Right lung (tissue), 10 donors: ENCODE results near the gene PPP1R13L. TPM values are rescaled to one million over a fixed set of nuclear protein-coding genes. Genes with fewer than 3 reads are reported as not detected.

Experiments
- DNase-seq, 2 donors: peaks; one replicate each; pipeline ENCODE4 v3.0.0-alpha.2; 2013
- long read RNA-seq, 8 donors: transcript quantifications; one replicate each; lab custom pipeline, GENCODE V29; 2026
- polyA plus RNA-seq, 5 donors: library from polyadenylated mRNA; unstranded; fragments of 120-200 nt; gene quantifications; one replicate each; pipeline versions ENCODE4 v1.2.1 to v1.2.3, GENCODE V29; 2013; ENCODE audit warnings: inconsistent platforms in 1 of 5, low replicate concordance in 1 of 5; ENCODE audit not compliant: insufficient read length in 5 of 5, insufficient read depth in 1 of 5

Gene PPP1R13L
- 10 to 100 TPM; 11.2 to 20.0 (median 13.6) TPM for polyA plus RNA-seq
- long read RNA-seq, donor 1, partial matches to known transcripts, result 19 of 26 reads
- long read RNA-seq, donor 1, other reads (novel, unspliced or antisense), result 0 of 26 reads
- long read RNA-seq, donor 2, partial matches to known transcripts, result 0 of 2 reads
- long read RNA-seq, donor 2, other reads (novel, unspliced or antisense), result 0 of 2 reads
- long read RNA-seq, donor 3, partial matches to known transcripts, result 0 of 4 reads
- long read RNA-seq, donor 3, other reads (novel, unspliced or antisense), result 0 of 4 reads
- long read RNA-seq, donor 4, partial matches to known transcripts, result 0 of 1 reads
- long read RNA-seq, donor 4, other reads (novel, unspliced or antisense), result 0 of 1 reads
- long read RNA-seq, donor 5, partial matches to known transcripts, result 0 of 1 reads
- long read RNA-seq, donor 5, other reads (novel, unspliced or antisense), result 0 of 1 reads
- long read RNA-seq, donor 6, transcript PPP1R13L-204 (6 exons, 2,512 nt), result major isoform, 5 of 21 reads
- long read RNA-seq, donor 6, partial matches to known transcripts, result 5 of 21 reads
- long read RNA-seq, donor 6, other reads (novel, unspliced or antisense), result 9 of 21 reads
- long read RNA-seq, donor 7, partial matches to known transcripts, result 6 of 22 reads
- long read RNA-seq, donor 7, other reads (novel, unspliced or antisense), result 13 of 22 reads
- long read RNA-seq, donor 8, partial matches to known transcripts, result 0 of 3 reads
- long read RNA-seq, donor 8, other reads (novel, unspliced or antisense), result 0 of 3 reads

GRCh38 chr19:45404557-45405434 is at the start of gene PPP1R13L:
Gene PPP1R13L, minus strand, starts transcription at chr19:45405069. Its CDS starts 6,751 bp downstream, at chr19:45398318.
- DNase-seq, result peak; percentile 59 to 68

- DNase-seq, result no peak
Measured at GRCh38 chr19:45451850-45452387, 47.0 kb upstream of the PPP1R13L start.

GRCh38 chr19:45451131-45451849 is 46.4 kb upstream of the PPP1R13L start:
- DNase-seq, result peak in 1 of 2 donors; percentile 56

- no peak for DNase-seq
Measured at GRCh38 chr19:45450012-45450333, 45.1 kb upstream of the PPP1R13L start.

DNA sequence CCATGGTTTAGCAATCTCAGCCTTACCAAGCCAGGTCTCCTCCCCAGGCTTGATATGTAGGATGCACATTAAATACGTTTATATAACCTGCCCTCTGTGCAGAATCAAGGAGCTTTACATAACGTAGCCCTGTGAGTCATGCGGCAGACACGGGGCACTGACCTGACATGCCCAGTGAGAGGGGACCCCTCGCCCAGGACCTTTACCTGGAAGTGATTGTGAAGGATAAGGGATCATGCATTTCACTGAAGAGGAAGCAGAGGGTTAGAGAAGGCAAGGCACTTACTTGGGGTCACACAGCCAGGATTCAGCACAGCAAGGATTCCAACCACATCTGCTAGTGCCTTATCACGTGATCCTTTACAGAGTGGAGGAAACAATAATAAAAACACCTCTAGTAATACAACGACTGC is 44.0 kb upstream of the PPP1R13L start:
- DNase-seq, result no peak

- DNase-seq, result no peak
Measured at GRCh38 chr19:45448425-45448756, 43.5 kb upstream of the PPP1R13L start.

GRCh38 chr19:45446944-45447343 is 42.1 kb upstream of the PPP1R13L start:
- no peak for DNase-seq

- no peak for DNase-seq
Measured at GRCh38 chr19:45446295-45446694, 41.4 kb upstream of the PPP1R13L start.

GRCh38 chr19:45445139-45445538 is 40.3 kb upstream of the PPP1R13L start:
- DNase-seq, result no peak

GRCh38 chr19:45444318-45445041 is 39.6 kb upstream of the PPP1R13L start:
- peak; percentile 93 to 94 for DNase-seq

DNA sequence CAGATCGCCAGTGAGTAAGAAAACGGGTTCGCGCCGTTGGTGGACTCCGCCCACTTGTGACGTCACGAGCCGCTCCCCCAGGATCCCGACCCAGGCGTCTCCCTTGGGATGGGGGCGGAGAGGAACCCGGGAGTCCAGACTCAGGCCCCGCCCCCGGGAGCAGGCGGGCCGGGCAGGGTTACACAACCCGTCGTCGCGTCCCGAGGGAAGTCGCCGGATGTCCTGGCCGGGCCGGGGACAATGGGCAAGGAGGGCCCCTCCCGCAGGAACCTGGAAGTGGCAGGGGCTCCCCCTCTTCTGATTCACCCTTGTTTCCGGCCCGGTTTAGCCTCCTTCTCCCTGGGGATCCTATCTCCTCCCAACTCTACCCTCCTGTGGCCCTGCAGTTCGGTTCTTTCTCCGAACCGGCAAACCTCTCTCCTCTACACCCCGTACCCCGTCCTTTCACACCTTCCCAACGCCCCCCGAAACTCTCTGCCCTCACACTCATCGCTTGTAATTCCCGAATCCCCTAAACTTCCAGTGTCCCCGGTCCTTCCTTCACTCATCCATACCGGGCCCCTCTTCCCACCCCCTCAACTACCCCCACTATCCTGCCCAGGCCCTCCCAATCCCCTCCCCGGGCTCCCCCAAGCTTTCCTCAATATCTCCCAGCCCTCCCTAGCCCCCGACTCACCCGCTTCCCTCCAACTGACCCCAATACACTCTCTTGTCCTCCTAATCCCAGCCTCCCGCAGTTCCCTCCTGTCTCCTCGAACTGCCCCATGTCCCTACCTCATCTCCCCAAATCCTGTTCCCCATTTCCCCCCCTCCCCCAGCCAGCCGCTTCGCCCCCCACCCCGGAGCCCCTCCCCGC is 38.8 kb upstream of the PPP1R13L start:
- DNase-seq, result peak; percentile 94

GRCh38 chr19:45442778-45443461 is 38.1 kb upstream of the PPP1R13L start:
- DNase-seq, result peak in 1 of 2 donors; percentile 55

- no peak for DNase-seq
Measured at GRCh38 chr19:45442408-45442777, 37.5 kb upstream of the PPP1R13L start.

GRCh38 chr19:45440873-45441654 is 36.2 kb upstream of the PPP1R13L start:
- no peak for DNase-seq

DNA sequence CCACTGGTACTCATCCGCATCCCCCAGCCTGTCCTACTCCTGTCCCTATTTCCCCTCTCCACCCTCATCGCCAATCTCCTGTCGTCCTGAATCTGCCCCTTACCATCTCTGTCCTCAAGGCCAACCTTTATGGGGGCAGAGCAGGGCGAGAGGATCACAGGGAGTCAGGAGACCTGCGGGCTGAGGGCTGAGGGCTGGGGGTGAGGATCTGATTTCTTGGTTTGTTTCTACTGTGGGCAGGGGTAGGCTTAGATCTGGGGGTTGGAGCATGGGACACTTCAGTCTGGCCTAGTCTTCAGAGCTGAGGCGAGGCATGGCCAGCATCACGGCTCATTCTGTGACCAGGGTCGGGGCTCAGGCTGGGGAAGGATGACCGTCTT is 35.4 kb upstream of the PPP1R13L start:
- no peak for DNase-seq

GRCh38 chr19:45439569-45440258 is 34.8 kb upstream of the PPP1R13L start:
- peak; percentile 87 to 88 for DNase-seq

DNA sequence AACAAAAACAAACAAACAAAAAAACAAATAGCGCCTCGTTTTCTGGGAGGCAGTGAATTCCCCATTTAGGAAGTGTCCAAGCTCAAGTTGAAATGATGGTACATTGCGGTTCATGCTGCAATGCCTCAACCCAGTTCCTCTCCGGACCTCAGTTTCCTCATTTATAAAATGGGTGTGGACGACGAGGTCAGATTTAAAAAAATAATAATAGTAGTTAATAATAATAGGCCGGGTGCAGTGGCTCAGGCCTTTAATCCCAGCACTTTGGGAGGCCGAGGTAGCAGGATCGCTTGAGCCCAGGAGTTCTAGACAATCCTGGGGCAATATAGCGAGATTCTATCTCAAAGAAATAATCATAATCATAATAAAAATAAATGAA is 34.3 kb upstream of the PPP1R13L start:
- DNase-seq, result no peak
